ENCODE data around the gene FST. TPM values are rescaled to one million over a fixed set of nuclear protein-coding genes. Genes with fewer than 3 reads are reported as not detected.

FST gene
- total and polyA plus RNA-seq, 2 of the 13 experiments (the other 11 are each of a cell fraction or from before 2014, with no cell fraction given) = 38.6 to 136 TPM

GRCh38 chr5:53479590-53480415 lies 626 bp upstream of the FST start (continued):
- TF ChIP-seq ZNF407 (CRISPR knock-in tag; IDR thresholded peaks at IDR 0.05; ENCODE audit: not compliant biosample characterization) (no peak), MTF1 (CRISPR knock-in tag; IDR thresholded peaks at IDR 0.05) (no peak), ZSCAN31 (CRISPR knock-in tag; IDR thresholded peaks at IDR 0.05; ENCODE audit: low read depth) (no peak), ZNF550 (CRISPR knock-in tag; IDR thresholded peaks at IDR 0.05; ENCODE audit: borderline replicate concordance) (no peak), KLF15 (CRISPR knock-in tag; IDR thresholded peaks at IDR 0.05; ENCODE audit: borderline replicate concordance) (no peak), ZMYM2 (CRISPR knock-in tag; IDR thresholded peaks at IDR 0.05) (no peak), NRL (CRISPR knock-in tag; IDR thresholded peaks at IDR 0.05; ENCODE audit: borderline replicate concordance) (no peak), MYC (CRISPR knock-in tag; IDR thresholded peaks at IDR 0.05; ENCODE audit: borderline replicate concordance) (0 out of 2 replicates have a peak, but pooled peaks have one; percentile 37), ZBTB34 (CRISPR knock-in tag; IDR thresholded peaks at IDR 0.05) (no peak), ZNF136 (CRISPR knock-in tag; IDR thresholded peaks at IDR 0.05; ENCODE audit: low read depth) (no peak), ELF3 (CRISPR knock-in tag; IDR thresholded peaks at IDR 0.05) (no peak), ARID3A (IDR thresholded peaks at IDR 0.05; ENCODE audit: low read depth, low read length) (no peak), RBFOX2 (IDR thresholded peaks at IDR 0.05; ENCODE audit: low read depth, low read length) (peak; percentile 96), ZNF331 (CRISPR knock-in tag; IDR thresholded peaks at IDR 0.05) (no peak), ZSCAN25 (CRISPR knock-in tag; IDR thresholded peaks at IDR 0.05) (no peak), ATRX (CRISPR knock-in tag; IDR thresholded peaks at IDR 0.05; ENCODE audit: borderline replicate concordance) (no peak), HNF4G (IDR thresholded peaks at IDR 0.05; ENCODE audit: borderline replicate concordance, low read depth, low read length) (no peak), HNF4G (CRISPR knock-in tag; IDR thresholded peaks at IDR 0.05; ENCODE audit: borderline replicate concordance, low read depth) (no peak)

All from HepG2 (cell line).